Astrocyte (in vitro differentiated cells and primary cell): ENCODE results near the gene CCSER1. TPM values are rescaled to one million over a fixed set of nuclear protein-coding genes. Genes with fewer than 3 reads are reported as not detected.

Experiments
- DNase-seq: peaks from one replicate; pipeline ENCODE4 v3.0.0-alpha.2; 2010; ENCODE audit warnings: low read depth
- FAIRE-seq: peaks from 2 replicates; lab custom pipeline; 2011; peaks lifted over from hg19 to GRCh38; lab: Jason Lieb, UNC
- H2AFZ ChIP-seq: 2 replicates; pipeline ENCODE4 v1.6.0; 2012; ENCODE audit warnings: low read depth, low read length, inconsistent platforms
- H3K27ac ChIP-seq: 2 replicates; pipeline ENCODE4 v1.5.1; 2011; ENCODE audit warnings: low read depth, low read length, inconsistent platforms
- H3K27me3 ChIP-seq: 2 replicates; pipeline ENCODE4 v1.6.0; 2011; ENCODE audit warnings: low read length, inconsistent platforms; ENCODE audit not compliant: insufficient read depth
- H3K36me3 ChIP-seq: 2 replicates; pipeline ENCODE4 v1.5.1; 2011; ENCODE audit warnings: low read length, inconsistent platforms; ENCODE audit not compliant: insufficient read depth
- H3K4me1 ChIP-seq: 2 replicates; pipeline ENCODE4 v1.5.1; 2011; ENCODE audit warnings: low read length, inconsistent platforms; ENCODE audit not compliant: insufficient read depth
- H3K4me2 ChIP-seq: 2 replicates; pipeline ENCODE4 v1.6.0; 2012; ENCODE audit warnings: low read length, inconsistent platforms
- H3K4me3 ChIP-seq: 2 replicates; pipeline ENCODE4 v1.5.1; 2011; ENCODE audit warnings: low read depth, mild to moderate bottlenecking, low read length, inconsistent platforms; ENCODE audit not compliant: insufficient read depth
- H3K79me2 ChIP-seq: 2 replicates; pipeline ENCODE4 v1.6.0; 2012; ENCODE audit warnings: mild to moderate bottlenecking, low read length, inconsistent platforms; ENCODE audit not compliant: insufficient read depth
- H3K9ac ChIP-seq: 2 replicates; pipeline ENCODE4 v1.6.0; 2012; ENCODE audit warnings: mild to moderate bottlenecking, low read length, inconsistent platforms
- H3K9me3 ChIP-seq: 2 replicates; pipeline ENCODE4 v1.5.1; 2012; ENCODE audit warnings: low read depth, mild to moderate bottlenecking, low read length, inconsistent platforms; ENCODE audit not compliant: insufficient read depth
- H4K20me1 ChIP-seq: 2 replicates; pipeline ENCODE4 v1.6.0; 2012; ENCODE audit warnings: low read length, inconsistent platforms; ENCODE audit not compliant: insufficient read depth
- H3K27ac Mint-ChIP-seq: one replicate; pipeline ENCODE4 v1.8.0; 2021; ENCODE audit warnings: mild to moderate bottlenecking, mixed read lengths; ENCODE audit not compliant: unreplicated experiment
- H3K27me3 Mint-ChIP-seq: one replicate; pipeline ENCODE4 v1.8.0; 2021; ENCODE audit warnings: low read depth, mixed read lengths; ENCODE audit not compliant: unreplicated experiment
- H3K36me3 Mint-ChIP-seq: one replicate; pipeline ENCODE4 v1.8.0; 2021; ENCODE audit warnings: low read depth, mixed read lengths; ENCODE audit not compliant: unreplicated experiment
- H3K4me1 Mint-ChIP-seq: one replicate; pipeline ENCODE4 v1.8.0; 2021; ENCODE audit warnings: low read depth, mixed read lengths; ENCODE audit not compliant: unreplicated experiment
- H3K4me3 Mint-ChIP-seq: one replicate; pipeline ENCODE4 v1.8.0; 2021; ENCODE audit warnings: mild to moderate bottlenecking, moderate library complexity, mixed read lengths; ENCODE audit not compliant: unreplicated experiment
- H3K9me3 Mint-ChIP-seq: one replicate; pipeline ENCODE4 v1.8.0; 2021; ENCODE audit warnings: mild to moderate bottlenecking, mixed read lengths; ENCODE audit not compliant: unreplicated experiment
- CTCF ChIP-seq: IDR thresholded peaks from 2 replicates; pipeline ENCODE4 v1.5.1; 2011; ENCODE audit warnings: low read depth, mild to moderate bottlenecking, inconsistent platforms, low read length, moderate library complexity; ENCODE audit not compliant: insufficient read depth
- EZH2 ChIP-seq: IDR thresholded peaks from 2 replicates; pipeline ENCODE4 v1.6.1; 2012; ENCODE audit warnings: mild to moderate bottlenecking, low read length, inconsistent platforms; ENCODE audit not compliant: insufficient read depth
- total RNA-seq: library from RNA; stranded (reverse); gene quantifications from 2 replicates; pipeline ENCODE4 v1.2.1, GENCODE V29; 2021

CCSER1 gene
- total RNA-seq, 1 donor from 2014 or later = 2.2 TPM

GRCh38 chr4:90159193-90159592, 32.0 kb downstream of the CCSER1 start:
- Mint-ChIP-seq H3K9me3 (no peaks in the 10 kb centered on the region), H3K27ac (no peak overlapping the region), H3K36me3 (no peaks in the 10 kb centered on the region), H3K27me3 (no peaks in the 10 kb centered on the region), H3K4me3 (no peak overlapping the region), H3K4me1 (no peaks in the 10 kb centered on the region)
- Histone ChIP-seq H3K27me3 (no peaks in the 10 kb centered on the region), H3K4me1 (no peaks in the 10 kb centered on the region), H3K4me3 (no peak overlapping the region), H2AFZ (no peak overlapping the region), H4K20me1 (no peaks in the 10 kb centered on the region), H3K79me2 (no peaks in the 10 kb centered on the region), H3K27ac (no peak overlapping the region), H3K9ac (no peak overlapping the region), H3K4me2 (no peak overlapping the region), H3K9me3 (no peaks in the 10 kb centered on the region), H3K36me3 (no peaks in the 10 kb centered on the region)
- TF ChIP-seq EZH2 = no peak
- no peak for TF ChIP-seq CTCF
- no peak for DNase-seq
- FAIRE-seq = no peak

- Histone ChIP-seq H4K20me1 (no peaks in the 10 kb centered on the region), H3K4me1 (no peaks in the 10 kb centered on the region), H3K27ac (no peak overlapping the region), H3K9me3 (no peaks in the 10 kb centered on the region), H3K27me3 (no peaks in the 10 kb centered on the region), H3K9ac (no peak overlapping the region), H3K79me2 (no peaks in the 10 kb centered on the region), H3K36me3 (no peaks in the 10 kb centered on the region), H3K4me3 (no peak overlapping the region), H3K4me2 (no peak overlapping the region), H2AFZ (no peak overlapping the region)
- no peak for DNase-seq
- H3K9me3 Mint-ChIP-seq = no peaks in the 10 kb centered on the region
- no peak overlapping the region for H3K27ac Mint-ChIP-seq
- no peak overlapping the region for H3K4me3 Mint-ChIP-seq
- no peaks in the 10 kb centered on the region for H3K36me3 Mint-ChIP-seq
- no peak for FAIRE-seq
- H3K4me1 Mint-ChIP-seq = no peaks in the 10 kb centered on the region
- no peaks in the 10 kb centered on the region for H3K27me3 Mint-ChIP-seq
- TF ChIP-seq EZH2 = no peak
- no peak for TF ChIP-seq CTCF
Observed at GRCh38 chr4:90160044-90160443, 32.9 kb downstream of the CCSER1 start.

GRCh38 chr4:90162566-90162965, 35.4 kb downstream of the CCSER1 start:
- no peaks in the 10 kb centered on the region for H3K36me3 ChIP-seq
- no peaks in the 10 kb centered on the region for H3K4me1 Mint-ChIP-seq
- DNase-seq = no peak
- no peak overlapping the region for H3K4me3 ChIP-seq
- no peaks in the 10 kb centered on the region for H4K20me1 ChIP-seq
- no peaks in the 10 kb centered on the region for H3K79me2 ChIP-seq
- no peak overlapping the region for H3K9ac ChIP-seq
- H3K9me3 Mint-ChIP-seq = no peaks in the 10 kb centered on the region
- no peaks in the 10 kb centered on the region for H3K36me3 Mint-ChIP-seq
- H3K4me2 ChIP-seq = no peak overlapping the region
- H3K27ac Mint-ChIP-seq = no peak overlapping the region
- no peak overlapping the region for H2AFZ ChIP-seq
- no peak for TF ChIP-seq CTCF
- TF ChIP-seq EZH2 = no peak
- no peak overlapping the region for H3K27ac ChIP-seq
- no peaks in the 10 kb centered on the region for H3K9me3 ChIP-seq
- FAIRE-seq = no peak
- no peaks in the 10 kb centered on the region for H3K27me3 Mint-ChIP-seq
- no peak overlapping the region for H3K4me3 Mint-ChIP-seq
- no peaks in the 10 kb centered on the region for H3K4me1 ChIP-seq
- no peaks in the 10 kb centered on the region for H3K27me3 ChIP-seq
